Measurements from ENCODE around the gene PRKAG2.

Gene PRKAG2

DNA sequence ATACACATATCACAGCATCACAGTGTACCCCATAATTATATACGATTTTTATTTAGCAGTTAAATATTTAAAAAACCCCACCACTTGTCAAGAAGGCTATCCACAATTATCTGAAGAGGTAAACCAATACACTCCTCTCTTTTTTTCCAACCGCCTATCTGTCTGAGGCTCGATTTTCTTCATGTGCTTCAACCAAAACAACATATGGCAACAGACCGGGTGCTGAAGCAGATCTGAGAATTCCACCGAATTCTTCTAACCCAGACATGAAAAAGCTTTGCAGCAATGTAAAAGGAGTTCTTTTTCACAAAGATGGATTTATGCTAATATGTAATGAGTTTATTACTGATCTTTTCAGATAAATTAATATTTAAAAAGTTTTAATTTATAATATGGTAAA, 224.8 kb downstream of the PRKAG2 start:
- DNase-seq (ENCODE audit: low read depth, low spot score): no peak

DNA sequence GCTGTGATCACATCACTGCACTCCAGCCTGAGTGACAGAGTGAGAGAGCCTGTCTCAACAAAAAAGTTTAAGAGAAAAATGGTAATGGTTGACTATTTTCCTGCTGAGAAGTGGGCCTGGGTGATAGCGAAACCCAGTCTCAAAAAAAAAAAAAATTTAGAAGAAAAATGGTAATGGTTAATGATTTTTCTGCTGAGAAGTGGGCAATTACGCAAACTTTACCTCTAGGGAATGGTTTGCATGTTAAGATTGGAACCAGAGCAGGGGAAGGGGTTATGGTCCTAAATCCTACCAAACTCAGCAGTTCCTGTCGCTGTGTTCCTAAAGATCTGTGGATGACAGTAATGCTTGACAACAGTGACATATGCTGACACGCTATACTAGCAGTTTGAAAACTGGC, 226.8 kb downstream of the PRKAG2 start:
- DNase-seq (ENCODE audit: low read depth, low spot score): no peak

DNA sequence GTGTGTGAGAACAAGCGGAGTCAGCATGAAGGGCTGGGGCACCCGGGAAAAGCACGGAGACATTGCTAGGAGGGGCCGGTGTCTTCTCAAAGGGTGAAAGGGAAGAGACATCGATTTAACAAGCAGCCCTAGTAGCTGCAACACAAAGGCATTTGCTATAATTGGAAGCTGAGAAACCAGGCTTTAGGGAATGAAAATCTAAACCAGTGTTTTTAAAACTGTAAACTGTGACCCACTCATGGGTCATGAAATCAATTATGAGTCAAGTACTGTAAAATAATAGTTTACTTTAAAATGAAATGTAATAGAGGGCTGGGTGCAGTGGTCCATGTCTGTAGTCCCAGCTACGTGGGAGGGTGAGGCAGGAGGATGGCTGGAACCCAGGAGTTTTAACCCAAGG, 228.5 kb downstream of the PRKAG2 start:
- DNase-seq (ENCODE audit: low read depth, low spot score): no peak

DNA sequence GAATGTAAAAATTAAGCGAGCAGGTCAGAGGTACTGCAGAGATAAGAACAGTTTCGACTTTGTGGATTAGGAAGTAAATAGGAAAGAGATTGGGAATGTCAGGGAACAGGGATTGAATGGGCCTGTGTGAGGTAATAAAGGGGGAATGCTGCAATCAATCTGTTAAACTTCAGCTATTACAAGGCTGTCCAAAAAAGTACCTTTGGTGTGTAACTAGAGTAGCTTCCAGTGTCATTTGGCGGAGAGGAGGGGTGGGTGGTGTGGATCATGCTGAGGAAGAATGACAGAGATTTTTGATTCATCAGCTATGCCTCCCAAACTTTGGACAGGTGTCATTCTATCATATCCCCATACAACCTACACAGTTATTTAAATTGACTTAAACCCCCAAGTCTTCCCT, 229.0 kb downstream of the PRKAG2 start:
- no peak for DNase-seq (ENCODE audit: low read depth, low spot score)

DNA sequence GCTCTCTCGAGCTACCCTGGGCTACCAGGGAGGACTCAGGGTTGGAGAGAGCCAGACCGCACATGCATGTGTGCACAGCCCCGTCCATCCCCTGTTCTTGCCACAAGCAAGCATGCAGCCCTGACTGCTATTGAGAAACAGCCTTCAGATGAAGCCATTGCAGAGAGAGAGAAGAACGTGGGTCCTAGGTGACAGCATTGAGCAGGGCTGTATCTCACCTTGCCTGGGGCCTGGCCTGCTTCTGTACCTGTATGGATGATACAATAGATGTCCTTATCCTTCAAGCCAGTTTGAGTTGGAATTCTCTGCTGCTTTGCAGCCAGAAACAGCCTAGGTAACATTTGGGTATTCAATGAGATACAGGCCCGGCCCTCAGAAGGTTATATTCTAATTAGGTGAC, 229.9 kb downstream of the PRKAG2 start:
- DNase-seq (ENCODE audit: low read depth, low spot score): no peak

DNA sequence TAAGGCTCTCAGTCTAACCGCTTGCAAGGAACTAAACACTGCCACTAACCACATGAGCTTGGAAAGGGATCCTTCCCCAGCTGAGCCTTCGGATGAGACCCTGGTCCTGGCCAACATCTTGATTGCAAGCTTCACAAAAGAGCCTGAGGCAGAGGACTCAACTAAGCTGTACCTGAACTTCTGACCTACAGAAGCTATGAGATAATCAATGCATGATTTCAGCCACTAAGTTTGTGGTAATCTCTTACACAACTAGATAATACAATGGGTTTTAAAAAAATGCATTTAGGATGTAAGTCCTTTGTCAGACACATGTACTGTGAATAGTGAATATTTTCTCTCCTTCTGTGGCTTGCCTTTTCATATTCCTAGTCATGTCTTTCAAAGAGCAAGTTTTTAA, 231.6 kb downstream of the PRKAG2 start:
- no peak for DNase-seq (ENCODE audit: low read depth, low spot score)

DNA sequence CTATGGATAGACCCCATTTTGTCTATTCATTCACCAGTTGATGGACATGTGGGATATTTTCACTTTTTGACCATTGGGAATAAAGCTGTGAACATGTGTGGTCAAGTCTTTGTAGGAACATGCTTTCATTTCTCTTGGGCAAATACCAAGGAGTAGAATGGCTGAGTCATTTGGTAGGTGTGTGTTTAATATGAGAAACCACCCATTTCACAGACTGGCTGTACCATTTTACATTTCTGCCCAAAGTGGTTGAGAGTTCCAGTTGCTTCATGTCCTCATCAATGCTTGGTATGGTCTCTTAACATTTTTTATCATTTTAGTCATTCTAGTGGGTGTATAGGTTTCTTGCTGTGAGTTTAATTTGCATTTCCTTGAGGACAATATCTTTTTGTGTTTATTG, 232.4 kb downstream of the PRKAG2 start:
- no peak for DNase-seq (ENCODE audit: low read depth, low spot score)

DNA sequence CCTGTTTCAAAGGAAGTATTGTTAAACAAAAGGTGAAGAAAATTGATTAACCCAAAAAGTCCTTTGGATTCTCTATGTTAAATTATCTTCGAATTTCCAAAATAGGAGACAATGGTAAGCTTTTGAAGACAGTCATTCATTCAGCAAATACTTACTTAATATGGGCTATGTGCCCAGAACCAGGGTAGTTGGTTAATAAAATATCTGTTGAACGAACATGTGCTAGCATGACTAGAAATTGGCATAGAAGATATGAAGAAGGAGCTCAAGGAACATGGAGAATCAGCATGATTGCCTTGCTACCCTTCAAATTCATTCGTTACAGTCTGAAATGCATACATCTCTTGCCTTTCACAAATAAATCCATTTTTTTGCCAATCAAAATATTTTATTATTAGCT, 234.2 kb downstream of the PRKAG2 start:
- DNase-seq (ENCODE audit: low read depth, low spot score): no peak

DNA sequence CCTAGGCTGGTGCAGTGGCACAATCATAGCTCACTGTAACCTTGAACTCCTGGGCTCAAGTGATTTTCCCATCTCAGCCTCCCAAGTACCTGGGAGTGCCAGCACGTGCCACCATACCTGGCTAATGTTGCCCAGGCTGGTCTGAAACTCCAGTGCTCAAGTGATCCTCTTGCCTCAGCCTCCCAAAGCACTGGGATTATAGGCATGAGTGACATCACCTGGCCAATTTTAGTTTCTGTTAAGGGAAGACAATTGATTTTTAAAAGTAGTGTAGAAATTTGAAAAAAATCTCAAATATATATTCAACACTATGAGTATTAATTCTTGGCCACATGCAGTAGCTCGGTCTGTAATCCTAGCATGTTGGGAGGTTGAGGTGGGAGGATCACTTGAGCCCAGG, 235.3 kb downstream of the PRKAG2 start:
- no peak for DNase-seq (ENCODE audit: low read depth, low spot score)

DNA sequence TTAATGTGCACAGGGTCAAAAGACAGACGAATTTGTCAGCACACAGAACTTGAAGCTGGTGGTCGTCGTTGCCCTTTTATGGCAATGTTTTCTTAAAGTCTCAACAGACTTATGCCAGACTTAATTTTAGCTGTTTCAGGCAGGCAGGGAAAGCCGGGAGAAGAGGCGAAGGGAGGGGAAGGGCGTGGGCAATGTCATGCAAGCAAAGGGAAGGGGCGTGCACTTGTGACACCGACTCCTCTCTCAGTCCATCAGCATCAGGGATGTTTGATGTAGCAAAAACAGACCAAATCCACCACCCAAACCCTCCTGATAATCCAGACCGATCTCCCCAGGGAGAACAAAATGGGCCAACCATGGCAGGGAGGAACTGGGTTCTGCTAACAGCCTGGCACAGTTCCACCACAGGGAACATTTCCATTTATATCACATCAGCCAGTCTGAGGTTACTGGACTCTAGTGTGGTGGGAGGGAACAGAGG, 239.1 kb downstream of the PRKAG2 start:
- peak; percentile 64 for DNase-seq (ENCODE audit: low read depth, low spot score)

DNA sequence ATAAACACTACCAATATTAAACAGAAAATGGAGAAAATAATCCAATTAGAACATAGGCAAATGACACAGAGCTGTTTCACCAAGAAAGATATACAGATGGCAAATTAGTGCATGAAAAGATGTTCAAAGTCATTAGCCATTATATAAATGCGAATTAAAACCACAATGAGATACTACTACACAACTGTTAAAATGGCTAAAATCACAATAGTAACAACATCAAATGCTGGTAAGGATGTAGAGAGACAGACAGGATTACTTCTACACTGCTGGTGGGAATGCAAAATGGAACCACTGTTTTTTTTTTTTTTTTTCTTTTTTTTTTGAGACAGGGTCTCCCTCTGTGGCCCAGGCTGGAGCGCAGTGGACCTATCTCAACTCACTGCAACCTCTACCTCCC, 242.3 kb downstream of the PRKAG2 start:
- no peak for DNase-seq (ENCODE audit: low read depth, low spot score)

DNA sequence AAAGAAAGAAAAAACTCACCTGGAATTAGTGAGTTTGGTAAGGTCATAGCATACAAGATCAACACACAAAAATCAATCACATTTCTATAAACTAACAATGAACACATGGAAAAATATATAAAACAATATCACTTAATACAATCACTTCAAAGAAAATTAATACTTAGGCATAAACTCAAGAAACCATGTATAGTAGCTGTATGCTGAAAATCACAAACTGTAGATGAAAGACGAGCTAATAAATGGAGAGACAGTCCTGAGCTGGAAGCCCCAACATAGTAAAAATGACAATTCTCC, 243.5 kb downstream of the PRKAG2 start:
- no peak for DNase-seq (ENCODE audit: low read depth, low spot score)

DNA sequence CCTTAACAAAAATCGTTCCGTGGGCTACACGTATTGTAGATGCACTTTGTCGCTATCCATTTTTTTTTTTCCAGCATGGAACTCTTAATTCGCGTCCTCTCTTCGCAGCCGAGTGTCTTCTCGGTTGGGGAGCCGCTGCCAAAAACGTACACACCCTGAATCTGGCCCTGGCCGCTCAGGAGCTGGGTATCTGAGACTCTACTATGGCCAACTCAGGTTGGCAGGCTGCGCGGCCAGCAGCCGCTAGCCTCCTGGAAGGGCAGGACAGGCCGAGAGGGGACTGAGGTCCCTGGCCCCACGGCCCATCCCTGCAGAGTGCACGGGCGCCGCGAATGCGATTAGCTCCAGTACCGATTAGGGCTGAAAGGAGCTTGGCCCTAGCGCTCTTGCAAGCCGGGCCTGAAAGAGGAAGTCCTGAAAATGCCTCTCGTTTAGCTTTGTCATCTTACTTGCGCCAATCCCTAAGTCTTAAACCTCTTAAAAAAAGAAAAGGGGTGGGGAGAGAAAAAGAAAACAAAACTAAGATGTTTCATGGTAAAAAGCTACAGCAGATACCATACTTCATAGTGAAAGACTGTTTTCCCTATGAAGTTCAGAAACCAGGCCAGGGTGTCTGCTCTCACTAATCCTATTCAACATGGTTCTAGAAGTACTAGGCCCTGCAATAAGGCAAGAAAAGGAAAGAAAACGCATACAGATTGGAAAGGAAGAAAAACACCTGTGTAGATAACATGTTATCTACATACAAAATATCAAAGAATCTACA, 244.0 kb downstream of the PRKAG2 start:
- DNase-seq (ENCODE audit: low read depth, low spot score): peak; percentile 45

DNA sequence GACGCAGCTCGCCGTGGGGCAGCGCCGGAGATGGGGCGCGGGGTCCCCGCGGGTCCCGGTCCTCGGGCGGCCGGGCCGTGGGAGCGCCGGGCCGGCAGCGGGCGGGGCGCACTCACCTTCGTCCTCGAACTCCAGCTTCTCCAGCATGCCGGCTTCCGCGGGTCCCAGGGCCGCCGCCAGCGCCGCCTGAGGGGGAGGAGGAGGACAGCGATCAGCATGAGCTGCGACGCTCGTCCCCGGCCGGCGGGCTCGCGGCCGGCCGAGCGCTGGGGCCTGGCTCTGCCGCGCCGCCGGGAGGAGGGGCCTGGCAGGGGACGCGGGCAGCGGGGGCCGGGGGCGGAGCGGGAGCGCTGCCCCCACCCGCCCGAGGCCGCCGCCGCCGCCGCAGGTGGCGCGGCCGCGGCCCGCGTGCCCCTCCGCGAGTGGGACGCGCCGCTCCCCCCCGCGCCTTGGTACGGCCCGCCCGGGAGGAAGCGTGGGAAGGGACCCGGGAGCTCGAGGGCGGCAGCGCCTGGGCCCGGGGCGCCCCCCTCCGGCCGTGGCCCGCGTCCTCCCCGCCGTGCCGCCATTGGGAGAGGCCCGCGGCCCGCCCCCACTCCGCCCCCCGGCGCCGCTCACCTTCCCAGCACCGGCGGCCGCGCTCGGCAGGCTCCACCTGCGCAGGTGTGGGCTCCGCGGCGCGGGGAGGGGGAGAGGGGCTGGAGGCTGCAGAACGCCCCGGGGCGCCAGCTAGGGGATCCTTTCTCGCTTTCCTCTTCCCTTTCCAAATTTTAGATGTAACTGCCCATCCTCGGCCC, 244.8 kb downstream of the PRKAG2 start:
- peak; percentile 95 for DNase-seq (ENCODE audit: low read depth, low spot score)

DNA sequence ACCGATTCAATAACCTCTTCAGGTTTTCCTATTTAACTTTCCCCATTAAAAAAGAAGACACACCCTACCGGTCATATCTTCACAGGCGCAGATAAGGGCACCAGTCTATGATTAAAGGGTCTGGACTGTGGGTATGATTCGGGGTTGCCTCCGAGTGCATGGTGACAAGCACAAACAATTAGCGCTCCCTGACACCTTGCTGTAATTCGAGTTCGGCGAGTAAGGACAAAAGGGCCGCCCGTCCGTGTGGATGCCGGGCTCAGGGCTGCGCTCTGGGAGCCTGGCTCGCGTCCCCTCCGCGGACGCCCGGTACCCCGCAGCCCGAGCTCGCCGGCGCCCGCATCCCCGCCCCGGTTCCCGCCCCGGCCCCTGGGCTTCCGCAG, 245.4 kb downstream of the PRKAG2 start:
- DNase-seq (ENCODE audit: low read depth, low spot score): no peak

DNA sequence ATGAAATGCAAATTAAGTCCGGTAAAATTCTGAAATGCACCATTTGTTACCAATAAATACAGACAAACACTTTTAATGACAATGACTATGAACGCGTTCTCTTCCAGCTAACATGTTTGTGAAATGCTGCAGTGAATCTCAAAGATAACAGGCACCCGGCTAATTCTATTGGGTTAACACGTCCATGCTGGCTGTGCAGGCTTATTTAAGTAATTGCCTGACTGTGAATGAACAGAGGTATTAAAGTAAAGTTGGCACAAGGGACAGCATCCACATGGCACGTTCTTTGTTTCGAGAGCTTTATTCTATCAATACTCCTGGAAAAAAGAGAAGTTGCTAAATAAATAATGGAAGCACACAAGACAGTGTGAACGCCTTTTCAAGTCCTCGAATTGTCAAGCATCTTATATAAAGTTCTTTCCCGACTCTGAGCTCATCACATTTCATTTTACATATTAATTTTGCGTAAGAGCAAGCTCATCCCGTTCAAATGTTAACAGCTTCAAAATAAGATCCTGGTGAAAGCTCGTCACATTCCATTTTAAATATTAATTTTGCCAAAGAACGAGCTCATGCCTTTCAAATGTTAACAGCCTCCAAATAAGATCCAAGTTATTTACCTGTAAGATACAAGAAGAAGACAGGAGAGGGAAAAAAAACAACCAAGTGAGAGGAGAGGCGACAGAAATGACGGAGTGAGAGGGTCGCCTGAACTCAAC, 245.9 kb downstream of the PRKAG2 start:
- DNase-seq (ENCODE audit: low read depth, low spot score): peak; percentile 41

DNA sequence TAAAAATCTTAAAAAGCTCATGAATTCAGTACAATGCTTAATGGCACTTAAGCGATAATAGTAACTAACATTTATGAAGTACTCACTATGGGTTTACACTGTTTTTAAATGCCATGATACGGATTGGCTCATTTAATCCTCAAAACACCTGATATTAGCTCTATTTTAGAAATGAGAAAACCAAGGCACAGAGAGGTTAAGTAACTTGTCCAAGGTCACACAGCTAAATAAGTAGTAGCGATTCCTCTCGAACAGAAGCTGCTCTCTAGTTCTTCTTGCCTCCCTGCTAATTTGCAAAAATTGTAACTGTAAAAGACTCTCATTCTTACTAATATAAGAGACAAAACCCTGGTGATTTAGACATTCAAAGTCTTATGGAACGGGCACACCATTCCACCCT, 246.6 kb downstream of the PRKAG2 start:
- DNase-seq (ENCODE audit: low read depth, low spot score): no peak

DNA sequence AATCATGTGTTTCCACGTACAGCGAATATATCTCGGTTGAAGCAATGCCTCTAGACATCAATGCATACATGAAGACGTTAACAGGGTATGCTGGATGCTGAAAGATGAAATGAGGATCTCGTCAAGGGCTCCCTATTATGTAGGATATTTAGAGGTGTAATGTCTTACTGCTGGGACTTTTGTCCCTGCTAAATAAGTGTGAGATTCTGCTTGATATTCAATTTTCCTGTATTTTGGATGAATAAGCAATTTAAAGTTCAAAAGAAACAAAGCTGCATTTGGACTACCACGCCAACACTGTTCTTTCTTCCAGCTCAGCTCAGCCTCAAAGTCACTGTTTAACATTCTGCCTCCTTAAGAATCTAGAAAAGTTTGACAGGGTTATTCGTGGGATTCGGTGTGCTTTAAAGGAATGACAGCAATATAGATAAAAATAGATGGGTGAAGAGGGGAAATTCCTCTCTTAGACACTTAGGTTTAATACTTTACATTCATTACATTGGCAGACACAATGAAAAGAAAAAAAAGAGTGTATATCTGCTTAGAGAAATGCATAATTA, 247.1 kb downstream of the PRKAG2 start:
- DNase-seq (ENCODE audit: low read depth, low spot score): peak; percentile 21

DNA sequence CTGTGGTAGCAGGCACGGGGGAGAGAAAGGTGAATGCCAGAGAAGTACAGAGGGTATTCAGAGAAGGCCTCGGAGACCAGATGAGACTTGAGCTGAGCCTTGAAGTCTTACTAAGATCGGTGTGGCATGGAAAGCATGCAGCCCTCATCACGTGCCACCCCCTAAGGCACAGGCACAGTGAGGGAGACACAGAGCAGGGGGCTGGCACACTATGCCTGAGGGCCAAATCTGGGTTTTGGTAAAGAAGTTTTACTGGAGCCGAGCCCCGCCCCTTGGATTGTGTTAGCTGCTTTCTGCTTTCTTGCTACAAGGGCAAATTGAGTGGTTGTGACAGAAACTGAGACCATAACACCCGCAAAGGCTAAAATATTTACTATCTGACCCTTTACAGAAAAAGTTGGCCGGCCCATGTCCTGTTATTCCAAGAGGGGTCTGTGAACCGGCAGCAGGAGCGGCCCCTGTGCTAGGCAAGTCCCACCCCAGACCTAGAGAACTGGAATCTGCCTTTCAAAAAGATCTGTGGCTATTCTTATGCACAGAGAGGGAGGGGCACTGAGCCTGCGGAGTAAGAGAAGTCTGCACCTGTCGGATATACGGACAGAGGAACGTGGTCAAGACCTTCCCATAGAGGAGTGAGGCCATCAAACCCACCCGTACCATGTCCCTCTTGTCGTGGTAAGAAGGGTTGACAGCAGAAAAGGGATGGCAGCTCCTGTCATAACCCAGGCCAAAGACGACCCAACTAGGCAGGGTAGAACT, 247.9 kb downstream of the PRKAG2 start:
- peak; percentile 23 for DNase-seq (ENCODE audit: low read depth, low spot score)

DNA sequence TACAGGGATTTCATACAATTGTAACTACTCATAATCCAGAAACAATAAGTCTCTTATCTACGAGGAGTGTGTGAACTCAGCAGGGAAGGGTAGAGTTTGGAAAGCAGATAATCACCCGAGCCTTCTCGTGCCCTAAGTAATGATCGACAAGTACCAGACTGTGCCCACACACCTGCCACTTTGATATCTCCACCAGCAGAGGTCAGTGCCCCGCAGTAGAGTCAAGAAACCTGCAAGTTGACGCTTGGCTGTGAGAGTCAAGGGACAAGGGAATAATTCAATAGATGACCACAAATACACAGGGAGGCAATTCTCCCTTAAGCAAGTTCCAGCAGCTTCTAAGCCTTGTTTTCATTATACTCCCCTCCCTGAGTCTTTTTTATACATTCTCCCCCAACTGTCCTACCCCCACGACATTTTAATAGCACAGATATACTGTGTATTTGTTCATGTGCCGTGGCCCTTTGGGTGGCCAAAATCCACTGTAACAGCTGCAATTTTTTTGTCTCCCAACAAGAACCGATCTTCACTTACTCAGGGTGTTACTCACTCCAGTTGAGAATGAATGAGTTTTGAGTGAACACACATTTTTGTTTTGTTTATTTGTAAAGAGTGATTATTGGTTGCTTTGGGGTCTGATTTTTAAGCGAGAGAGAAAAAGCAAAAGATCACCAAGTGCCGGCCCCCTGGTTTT, 250.3 kb downstream of the PRKAG2 start:
- peak; percentile 64 for DNase-seq (ENCODE audit: low read depth, low spot score)

DNA sequence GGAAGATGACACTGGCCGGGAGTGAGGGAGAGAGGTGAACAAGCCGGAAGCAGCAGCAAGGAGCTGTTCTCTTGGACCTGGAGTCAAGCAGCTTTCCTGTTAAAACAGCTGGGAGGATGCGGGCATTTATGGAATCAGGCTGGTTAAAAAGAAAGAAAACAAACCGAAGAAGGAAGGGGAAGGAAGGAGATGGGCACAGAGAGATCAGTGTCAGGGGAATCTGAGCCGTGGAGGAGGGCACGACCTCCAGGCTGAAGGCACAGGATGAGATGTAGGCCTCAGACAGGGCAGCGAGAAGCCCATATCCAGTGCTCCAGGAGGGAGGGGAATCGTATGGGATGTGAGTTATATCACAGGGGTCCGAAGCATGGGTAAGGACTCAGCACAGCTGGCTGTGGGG, 251.3 kb downstream of the PRKAG2 start:
- no peak for DNase-seq (ENCODE audit: low read depth, low spot score)
